Measurements from ENCODE around the gene KAZN. TPM values are rescaled to one million over a fixed set of nuclear protein-coding genes. Genes with fewer than 3 reads are reported as not detected.

The KAZN gene
- total RNA-seq, 1 donor from 2014 or later: 9.4 TPM

- Histone ChIP-seq H3K4me2 (ENCODE audit: low read length) (no peak overlapping the region), H3K79me2 (ENCODE audit: insufficient read depth, low read length) (no peaks in the 10 kb centered on the region), H2AFZ (ENCODE audit: low read depth, low read length) (no peak overlapping the region), H4K20me1 (ENCODE audit: insufficient read depth, low read length) (no peaks in the 10 kb centered on the region), H3K27ac (ENCODE audit: low read depth, low read length) (no peak overlapping the region), H3K27me3 (ENCODE audit: insufficient read depth, low read length) (no peaks in the 10 kb centered on the region), H3K4me3 (ENCODE audit: insufficient read depth, low read depth, low read length) (no peak overlapping the region), H3K9ac (ENCODE audit: low read length) (no peak overlapping the region), H3K4me1 (ENCODE audit: insufficient read depth, low read length) (no peaks in the 10 kb centered on the region), H3K9me3 (ENCODE audit: insufficient read depth, low read depth, low read length) (no peaks in the 10 kb centered on the region), H3K36me3 (ENCODE audit: insufficient read depth, low read length) (no peaks in the 10 kb centered on the region)
- Mint-ChIP-seq H3K27me3 (ENCODE audit: low read depth, unreplicated experiment) (peaks cover 2% of the 10 kb centered on the region), H3K27ac (ENCODE audit: unreplicated experiment) (no peak overlapping the region), H3K4me1 (ENCODE audit: low read depth, unreplicated experiment) (peaks cover 6% of the 10 kb centered on the region), H3K4me3 (ENCODE audit: unreplicated experiment) (no peak overlapping the region), H3K9me3 (ENCODE audit: unreplicated experiment) (peaks cover 3% of the 10 kb centered on the region), H3K36me3 (ENCODE audit: low read depth, unreplicated experiment) (no peaks in the 10 kb centered on the region)
- DNase-seq (ENCODE audit: low read depth) (no peak), FAIRE-seq (no peak)
- TF ChIP-seq CTCF (IDR thresholded peaks at IDR 0.05; ENCODE audit: insufficient read depth, low read depth, low read length): no peak
- TF ChIP-seq EZH2 (IDR thresholded peaks at IDR 0.05; ENCODE audit: insufficient read depth, low read length): no peak
Observed at GRCh38 chr1:15022048-15022447, 423.6 kb downstream of the KAZN start.

- Histone ChIP-seq H3K4me1 (ENCODE audit: insufficient read depth, low read length) (peaks cover 7% of the 10 kb centered on the region), H3K36me3 (ENCODE audit: insufficient read depth, low read length) (no peaks in the 10 kb centered on the region), H2AFZ (ENCODE audit: low read depth, low read length) (no peak overlapping the region), H3K9ac (ENCODE audit: low read length) (no peak overlapping the region), H3K9me3 (ENCODE audit: insufficient read depth, low read depth, low read length) (no peaks in the 10 kb centered on the region), H3K27ac (ENCODE audit: low read depth, low read length) (no peak overlapping the region), H3K4me2 (ENCODE audit: low read length) (no peak overlapping the region), H3K4me3 (ENCODE audit: insufficient read depth, low read depth, low read length) (no peak overlapping the region), H4K20me1 (ENCODE audit: insufficient read depth, low read length) (no peaks in the 10 kb centered on the region), H3K27me3 (ENCODE audit: insufficient read depth, low read length) (no peaks in the 10 kb centered on the region), H3K79me2 (ENCODE audit: insufficient read depth, low read length) (no peaks in the 10 kb centered on the region)
- Mint-ChIP-seq H3K4me1 (ENCODE audit: low read depth, unreplicated experiment) (peaks cover 14% of the 10 kb centered on the region), H3K4me3 (ENCODE audit: unreplicated experiment) (no peak overlapping the region), H3K9me3 (ENCODE audit: unreplicated experiment) (peaks cover 3% of the 10 kb centered on the region), H3K27me3 (ENCODE audit: low read depth, unreplicated experiment) (peaks cover 2% of the 10 kb centered on the region), H3K36me3 (ENCODE audit: low read depth, unreplicated experiment) (no peaks in the 10 kb centered on the region), H3K27ac (ENCODE audit: unreplicated experiment) (no peak overlapping the region)
- DNase-seq (ENCODE audit: low read depth) (no peak), FAIRE-seq (no peak)
- TF ChIP-seq EZH2 (IDR thresholded peaks at IDR 0.05; ENCODE audit: insufficient read depth, low read length) (no peak), CTCF (IDR thresholded peaks at IDR 0.05; ENCODE audit: insufficient read depth, low read depth, low read length) (no peak)
Observed at GRCh38 chr1:15023205-15023604, 424.7 kb downstream of the KAZN start.

DNA sequence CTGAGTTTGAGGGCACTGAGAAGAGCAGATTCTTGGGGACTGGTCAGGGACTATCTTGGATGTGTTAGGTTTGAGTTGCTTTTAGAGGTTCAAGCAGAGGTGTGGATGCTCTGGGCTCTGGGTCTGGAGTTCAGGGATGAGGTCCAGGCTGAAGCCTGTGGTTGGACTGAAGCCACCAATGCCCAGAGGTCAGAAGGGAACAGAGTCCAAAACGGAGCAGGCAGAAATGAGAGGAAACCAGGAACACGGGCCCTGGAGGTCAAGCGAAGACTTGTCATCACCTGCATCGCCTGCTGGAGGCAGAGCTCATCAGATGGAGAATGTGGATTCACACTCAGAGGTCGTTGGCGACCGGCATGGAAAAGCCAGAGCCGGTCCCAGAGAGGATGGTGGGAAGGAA, 425.5 kb downstream of the KAZN start:
- H3K79me2 ChIP-seq (ENCODE audit: insufficient read depth, low read length): no peaks in the 10 kb centered on the region
- no peak for TF ChIP-seq EZH2 (IDR thresholded peaks at IDR 0.05; ENCODE audit: insufficient read depth, low read length)
- no peak for TF ChIP-seq CTCF (IDR thresholded peaks at IDR 0.05; ENCODE audit: insufficient read depth, low read depth, low read length)
- H3K4me2 ChIP-seq (ENCODE audit: low read length): no peak overlapping the region
- H3K27ac Mint-ChIP-seq (ENCODE audit: unreplicated experiment): no peak overlapping the region
- no peak for DNase-seq (ENCODE audit: low read depth)
- H3K27me3 Mint-ChIP-seq (ENCODE audit: low read depth, unreplicated experiment): peaks cover 2% of the 10 kb centered on the region
- H3K9ac ChIP-seq (ENCODE audit: low read length): no peak overlapping the region
- H2AFZ ChIP-seq (ENCODE audit: low read depth, low read length): no peak overlapping the region
- H3K27me3 ChIP-seq (ENCODE audit: insufficient read depth, low read length): no peaks in the 10 kb centered on the region
- peaks cover 15% of the 10 kb centered on the region for H3K4me1 ChIP-seq (ENCODE audit: insufficient read depth, low read length)
- no peaks in the 10 kb centered on the region for H4K20me1 ChIP-seq (ENCODE audit: insufficient read depth, low read length)
- H3K27ac ChIP-seq (ENCODE audit: low read depth, low read length): no peak overlapping the region
- FAIRE-seq: no peak
- no peaks in the 10 kb centered on the region for H3K9me3 ChIP-seq (ENCODE audit: insufficient read depth, low read depth, low read length)
- no peaks in the 10 kb centered on the region for H3K36me3 Mint-ChIP-seq (ENCODE audit: low read depth, unreplicated experiment)
- peaks cover 3% of the 10 kb centered on the region for H3K9me3 Mint-ChIP-seq (ENCODE audit: unreplicated experiment)
- peaks cover 22% of the 10 kb centered on the region for H3K4me1 Mint-ChIP-seq (ENCODE audit: low read depth, unreplicated experiment)
- no peak overlapping the region for H3K4me3 ChIP-seq (ENCODE audit: insufficient read depth, low read depth, low read length)
- no peak overlapping the region for H3K4me3 Mint-ChIP-seq (ENCODE audit: unreplicated experiment)
- no peaks in the 10 kb centered on the region for H3K36me3 ChIP-seq (ENCODE audit: insufficient read depth, low read length)
